ENCODE results near the gene CKLF.

- TF ChIP-seq, protein P1, sequence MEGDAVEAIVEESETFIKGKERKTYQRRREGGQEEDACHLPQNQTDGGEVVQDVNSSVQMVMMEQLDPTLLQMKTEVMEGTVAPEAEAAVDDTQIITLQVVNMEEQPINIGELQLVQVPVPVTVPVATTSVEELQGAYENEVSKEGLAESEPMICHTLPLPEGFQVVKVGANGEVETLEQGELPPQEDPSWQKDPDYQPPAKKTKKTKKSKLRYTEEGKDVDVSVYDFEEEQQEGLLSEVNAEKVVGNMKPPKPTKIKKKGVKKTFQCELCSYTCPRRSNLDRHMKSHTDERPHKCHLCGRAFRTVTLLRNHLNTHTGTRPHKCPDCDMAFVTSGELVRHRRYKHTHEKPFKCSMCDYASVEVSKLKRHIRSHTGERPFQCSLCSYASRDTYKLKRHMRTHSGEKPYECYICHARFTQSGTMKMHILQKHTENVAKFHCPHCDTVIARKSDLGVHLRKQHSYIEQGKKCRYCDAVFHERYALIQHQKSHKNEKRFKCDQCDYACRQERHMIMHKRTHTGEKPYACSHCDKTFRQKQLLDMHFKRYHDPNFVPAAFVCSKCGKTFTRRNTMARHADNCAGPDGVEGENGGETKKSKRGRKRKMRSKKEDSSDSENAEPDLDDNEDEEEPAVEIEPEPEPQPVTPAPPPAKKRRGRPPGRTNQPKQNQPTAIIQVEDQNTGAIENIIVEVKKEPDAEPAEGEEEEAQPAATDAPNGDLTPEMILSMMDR (IDR thresholded peaks at IDR 0.05; ENCODE audit: low read depth, low read length, poor library complexity, severe bottlenecking): no peak
- no peak for TF ChIP-seq EZH2phosphoT487 (IDR thresholded peaks at IDR 0.05; ENCODE audit: borderline replicate concordance, low read length)
These were observed 44.0 kb upstream of the CKLF start for GRCh38 chr16:66508248-66508913.
